Neural cell (in vitro differentiated cells): ENCODE measurements around the gene BRSK2. TPM values are rescaled to one million over a fixed set of nuclear protein-coding genes. Genes with fewer than 3 reads are reported as not detected.

Experiments used
- H2AFZ ChIP-seq: fragments of 200-600, 300-800 bp; sonication (generic), shearing (Covaris generic); 2 replicates; pipeline ENCODE4 v1.6.0; 2014; ENCODE audit warnings: low read depth, mild to moderate bottlenecking, antibody characterized with exemption, low read length, moderate library complexity
- H3F3A ChIP-seq: fragments of 200-600 bp; shearing (Covaris generic); 2 replicates; pipeline ENCODE4 v1.6.1; 2016; ENCODE audit warnings: mild to moderate bottlenecking, moderate library complexity, mixed read lengths, antibody characterized with exemption, low read length; ENCODE audit not compliant: insufficient read depth, poor library complexity, severe bottlenecking
- H3K27ac ChIP-seq: fragments of 200-600, 300-800 bp; sonication (generic), shearing (Covaris generic); 2 replicates; pipeline ENCODE4 v1.5.1; 2014; ENCODE audit warnings: mild to moderate bottlenecking, low read length, moderate library complexity
- H3K27me3 ChIP-seq: fragments of 300-800, 200-600 bp; sonication (generic), shearing (Covaris generic); 2 replicates; pipeline ENCODE4 v1.6.0; 2014; ENCODE audit warnings: mild to moderate bottlenecking, low read depth, low read length, moderate library complexity; ENCODE audit not compliant: insufficient read depth
- H3K36me3 ChIP-seq: fragments of 300-800, 200-600 bp; sonication (generic), shearing (Covaris generic); 2 replicates; pipeline ENCODE4 v1.5.1; 2014; ENCODE audit warnings: mild to moderate bottlenecking, antibody characterized with exemption, low read length, moderate library complexity; ENCODE audit not compliant: insufficient read depth
- H3K4me2 ChIP-seq: fragments of 300-800, 200-600 bp; sonication (generic), shearing (Covaris generic); 2 replicates; pipeline ENCODE4 v1.6.0; 2014; ENCODE audit warnings: mild to moderate bottlenecking, low read length
- H3K4me3 ChIP-seq: fragments of 300-800, 200-600 bp; sonication (generic), shearing (Covaris generic); 2 replicates; pipeline ENCODE4 v1.5.1; 2014; ENCODE audit warnings: mild to moderate bottlenecking, low read length, moderate library complexity
- H3K79me2 ChIP-seq: fragments of 200-600 bp; shearing (Covaris generic); replicated peaks from 2 replicates; pipeline ENCODE4 v1.6.0; 2014; ENCODE audit warnings: mild to moderate bottlenecking, low read length, moderate library complexity; ENCODE audit not compliant: insufficient read depth
- H3K9ac ChIP-seq: fragments of 300-800, 200-600 bp; sonication (generic), shearing (Covaris generic); 2 replicates; pipeline ENCODE4 v1.6.1; 2016; ENCODE audit warnings: mild to moderate bottlenecking, low read length, mixed read lengths
- H3K9me2 ChIP-seq: fragments of 200-600 bp; shearing (Covaris generic); 2 replicates; pipeline ENCODE4 v1.6.1; 2016; ENCODE audit warnings: mild to moderate bottlenecking, low read length, mixed read lengths; ENCODE audit not compliant: insufficient read depth
- H3K9me3 ChIP-seq: fragments of 200-600, 300-800 bp; sonication (generic), shearing (Covaris generic); 2 replicates; pipeline ENCODE4 v1.6.1; 2016; ENCODE audit warnings: mild to moderate bottlenecking, mixed run types, low read length, moderate library complexity, mixed read lengths
- H4K20me1 ChIP-seq: fragments of 200-600 bp; shearing (Covaris generic); 2 replicates; pipeline ENCODE4 v1.6.1; 2016; ENCODE audit warnings: mild to moderate bottlenecking, mixed run types; ENCODE audit not compliant: insufficient read depth
- EP300 ChIP-seq: fragments of 450-650 bp; conservative IDR thresholded peaks from 2 replicates; pipeline ENCODE4 v1.6.1; 2014; ENCODE audit warnings: antibody characterized with exemption, mild to moderate bottlenecking, moderate library complexity; ENCODE audit not compliant: poor library complexity, severe bottlenecking
- EZH2 ChIP-seq: fragments of 200-600, 300-800 bp; shearing (Covaris generic), sonication (generic); IDR thresholded peaks from 2 replicates; pipeline ENCODE4 v1.6.1; 2014; ENCODE audit warnings: antibody characterized with exemption, low read length, borderline replicate concordance, mild to moderate bottlenecking; ENCODE audit not compliant: insufficient read depth, poor library complexity, severe bottlenecking
- MXI1 ChIP-seq: fragments of 450-650 bp; conservative IDR thresholded peaks from 2 replicates; pipeline ENCODE4 v1.6.1; 2014; ENCODE audit warnings: antibody characterized with exemption, mild to moderate bottlenecking; ENCODE audit not compliant: poor library complexity, severe bottlenecking
- POLR2AphosphoS5 ChIP-seq: IDR thresholded peaks from 2 replicates; pipeline ENCODE4 v1.6.1; 2012
- RAD21 ChIP-seq: fragments of 450-650 bp; conservative IDR thresholded peaks from 2 replicates; pipeline ENCODE4 v1.6.1; 2014; ENCODE audit warnings: antibody characterized with exemption, mild to moderate bottlenecking, moderate library complexity
- SMC3 ChIP-seq: fragments of 450-650 bp; conservative IDR thresholded peaks from 2 replicates; pipeline ENCODE4 v1.6.1; 2014; ENCODE audit warnings: antibody characterized with exemption, mild to moderate bottlenecking, moderate library complexity; ENCODE audit not compliant: poor library complexity
- TAF1 ChIP-seq: IDR thresholded peaks from 2 replicates; pipeline ENCODE4 v1.6.1; 2012; ENCODE audit warnings: low read depth
- polyA plus RNA-seq: library from polyadenylated mRNA; depleted of rRNA; stranded (reverse); fragments of >200 nt; gene quantifications from 2 replicates; pipeline ENCODE4 v1.2.3, GENCODE V29; 2014
- TF ChIP-seq, protein P1 (sequence below): fragments of 450-650 bp; IDR thresholded peaks from 2 replicates; pipeline ENCODE4 v1.5.1; 2014; ENCODE audit warnings: antibody characterized with exemption, mild to moderate bottlenecking, moderate library complexity; ENCODE audit not compliant: poor library complexity, severe bottlenecking
- TF ChIP-seq, protein P2 (sequence below): IDR thresholded peaks from 2 replicates; pipeline ENCODE4 v1.6.1; 2012; ENCODE audit warnings: borderline replicate concordance

The BRSK2 gene
- polyA plus RNA-seq, 1 donor from 2014 or later, result 47.5 TPM

DNA sequence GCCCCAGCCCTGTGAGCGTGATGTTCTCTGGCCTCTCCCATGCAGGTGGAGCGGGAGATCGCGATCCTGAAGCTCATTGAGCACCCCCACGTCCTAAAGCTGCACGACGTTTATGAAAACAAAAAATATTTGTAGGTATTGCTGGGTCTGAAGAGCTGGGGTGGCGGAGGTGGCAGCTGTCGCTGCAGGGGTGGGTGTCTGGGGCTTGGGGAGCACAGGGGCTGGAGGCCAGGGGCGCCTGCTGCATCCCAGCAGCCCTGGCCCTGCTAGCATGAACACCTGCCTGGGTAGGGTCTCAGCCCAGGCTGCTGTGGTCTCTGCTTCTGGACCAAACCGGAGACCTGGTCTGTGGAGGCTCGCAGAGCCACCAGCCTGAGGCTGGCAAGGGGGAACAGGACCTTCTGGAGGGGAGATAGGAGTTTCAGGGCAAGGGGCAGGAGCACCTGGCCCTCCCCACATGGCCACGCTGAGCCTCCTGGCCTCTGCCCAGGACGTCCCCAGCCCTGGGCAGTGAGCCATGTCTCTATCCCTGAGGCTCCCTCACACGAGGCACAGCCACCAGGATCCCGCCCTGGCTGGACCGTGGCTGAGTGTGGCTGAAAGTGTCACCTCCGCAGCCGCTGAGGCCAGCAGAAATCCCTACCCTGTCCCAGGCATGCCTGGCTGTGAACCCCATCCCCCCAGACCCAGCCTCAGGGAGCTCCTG is 48.7 kb downstream of the BRSK2 start (continued):
- TF ChIP-seq EZH2, result no peak

DNA sequence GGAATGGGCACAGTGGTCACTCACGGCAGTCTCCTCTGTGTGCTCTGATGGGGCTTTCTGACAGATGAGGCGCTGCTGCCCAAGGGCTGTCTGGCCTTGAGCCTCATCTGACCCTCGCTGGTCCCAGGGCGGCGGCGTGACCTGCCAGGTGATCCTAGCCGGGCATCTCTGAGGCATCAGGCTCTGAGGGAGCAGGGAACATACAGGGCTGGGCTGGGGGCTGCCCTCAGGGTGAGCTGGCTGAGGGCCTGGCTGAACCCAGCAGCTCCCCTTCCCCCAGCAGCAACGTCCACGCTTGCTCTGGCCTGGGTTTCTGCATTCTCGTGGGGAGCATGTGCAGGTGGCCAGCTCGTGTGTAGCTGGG is 49.2 kb downstream of the BRSK2 start:
- no peaks in the 10 kb centered on the region for H3K9me2 ChIP-seq
- no peak overlapping the region for H3K4me2 ChIP-seq
- no peak overlapping the region for H2AFZ ChIP-seq
- no peaks in the 10 kb centered on the region for H3K79me2 ChIP-seq
- H4K20me1 ChIP-seq, result peaks cover 4% of the 10 kb centered on the region
- TF ChIP-seq POLR2AphosphoS5 (no peak), TAF1 (no peak), RAD21 (no peak), SMC3 (no peak), MXI1 (no peak), EZH2 (no peak), EP300 (no peak)
- TF ChIP-seq, protein P1, sequence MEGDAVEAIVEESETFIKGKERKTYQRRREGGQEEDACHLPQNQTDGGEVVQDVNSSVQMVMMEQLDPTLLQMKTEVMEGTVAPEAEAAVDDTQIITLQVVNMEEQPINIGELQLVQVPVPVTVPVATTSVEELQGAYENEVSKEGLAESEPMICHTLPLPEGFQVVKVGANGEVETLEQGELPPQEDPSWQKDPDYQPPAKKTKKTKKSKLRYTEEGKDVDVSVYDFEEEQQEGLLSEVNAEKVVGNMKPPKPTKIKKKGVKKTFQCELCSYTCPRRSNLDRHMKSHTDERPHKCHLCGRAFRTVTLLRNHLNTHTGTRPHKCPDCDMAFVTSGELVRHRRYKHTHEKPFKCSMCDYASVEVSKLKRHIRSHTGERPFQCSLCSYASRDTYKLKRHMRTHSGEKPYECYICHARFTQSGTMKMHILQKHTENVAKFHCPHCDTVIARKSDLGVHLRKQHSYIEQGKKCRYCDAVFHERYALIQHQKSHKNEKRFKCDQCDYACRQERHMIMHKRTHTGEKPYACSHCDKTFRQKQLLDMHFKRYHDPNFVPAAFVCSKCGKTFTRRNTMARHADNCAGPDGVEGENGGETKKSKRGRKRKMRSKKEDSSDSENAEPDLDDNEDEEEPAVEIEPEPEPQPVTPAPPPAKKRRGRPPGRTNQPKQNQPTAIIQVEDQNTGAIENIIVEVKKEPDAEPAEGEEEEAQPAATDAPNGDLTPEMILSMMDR, result no peak
- TF ChIP-seq, protein P2, sequence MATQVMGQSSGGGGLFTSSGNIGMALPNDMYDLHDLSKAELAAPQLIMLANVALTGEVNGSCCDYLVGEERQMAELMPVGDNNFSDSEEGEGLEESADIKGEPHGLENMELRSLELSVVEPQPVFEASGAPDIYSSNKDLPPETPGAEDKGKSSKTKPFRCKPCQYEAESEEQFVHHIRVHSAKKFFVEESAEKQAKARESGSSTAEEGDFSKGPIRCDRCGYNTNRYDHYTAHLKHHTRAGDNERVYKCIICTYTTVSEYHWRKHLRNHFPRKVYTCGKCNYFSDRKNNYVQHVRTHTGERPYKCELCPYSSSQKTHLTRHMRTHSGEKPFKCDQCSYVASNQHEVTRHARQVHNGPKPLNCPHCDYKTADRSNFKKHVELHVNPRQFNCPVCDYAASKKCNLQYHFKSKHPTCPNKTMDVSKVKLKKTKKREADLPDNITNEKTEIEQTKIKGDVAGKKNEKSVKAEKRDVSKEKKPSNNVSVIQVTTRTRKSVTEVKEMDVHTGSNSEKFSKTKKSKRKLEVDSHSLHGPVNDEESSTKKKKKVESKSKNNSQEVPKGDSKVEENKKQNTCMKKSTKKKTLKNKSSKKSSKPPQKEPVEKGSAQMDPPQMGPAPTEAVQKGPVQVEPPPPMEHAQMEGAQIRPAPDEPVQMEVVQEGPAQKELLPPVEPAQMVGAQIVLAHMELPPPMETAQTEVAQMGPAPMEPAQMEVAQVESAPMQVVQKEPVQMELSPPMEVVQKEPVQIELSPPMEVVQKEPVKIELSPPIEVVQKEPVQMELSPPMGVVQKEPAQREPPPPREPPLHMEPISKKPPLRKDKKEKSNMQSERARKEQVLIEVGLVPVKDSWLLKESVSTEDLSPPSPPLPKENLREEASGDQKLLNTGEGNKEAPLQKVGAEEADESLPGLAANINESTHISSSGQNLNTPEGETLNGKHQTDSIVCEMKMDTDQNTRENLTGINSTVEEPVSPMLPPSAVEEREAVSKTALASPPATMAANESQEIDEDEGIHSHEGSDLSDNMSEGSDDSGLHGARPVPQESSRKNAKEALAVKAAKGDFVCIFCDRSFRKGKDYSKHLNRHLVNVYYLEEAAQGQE, result no peak
- no peaks in the 10 kb centered on the region for H3K27me3 ChIP-seq
- H3K27ac ChIP-seq, result no peak overlapping the region
- H3K9me3 ChIP-seq, result no peaks in the 10 kb centered on the region
- H3F3A ChIP-seq, result no peaks in the 10 kb centered on the region
- H3K4me3 ChIP-seq, result no peak overlapping the region
- no peak overlapping the region for H3K9ac ChIP-seq
- H3K36me3 ChIP-seq, result no peaks in the 10 kb centered on the region

DNA sequence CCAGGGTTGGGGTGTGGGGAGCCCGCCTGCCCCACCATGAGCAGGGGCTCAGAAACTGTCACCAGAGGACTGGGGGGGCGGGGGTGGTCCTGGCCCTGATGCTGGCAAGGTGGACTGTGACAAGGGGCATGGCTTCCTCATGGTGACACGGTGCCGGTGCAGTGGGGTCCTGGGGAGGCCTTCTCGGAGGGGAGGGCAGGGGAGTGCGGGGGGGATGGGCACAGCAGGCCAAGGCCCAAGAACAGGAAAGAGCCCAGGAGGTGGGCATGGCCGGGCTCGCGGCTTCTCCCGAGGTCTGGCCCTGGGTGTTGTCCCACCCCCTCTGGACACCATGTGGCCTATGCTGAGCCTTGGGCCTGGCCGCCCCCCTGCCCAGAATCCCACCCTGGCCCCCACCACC is 49.6 kb downstream of the BRSK2 start:
- no peak overlapping the region for H3K4me3 ChIP-seq
- no peak overlapping the region for H3K27ac ChIP-seq
- H3K27me3 ChIP-seq, result no peaks in the 10 kb centered on the region
- no peaks in the 10 kb centered on the region for H3K9me2 ChIP-seq
- no peak overlapping the region for H3K9ac ChIP-seq
- H3K9me3 ChIP-seq, result no peaks in the 10 kb centered on the region
- H3F3A ChIP-seq, result no peaks in the 10 kb centered on the region
- no peaks in the 10 kb centered on the region for H3K79me2 ChIP-seq
- no peak for TF ChIP-seq RAD21
- TF ChIP-seq MXI1, result no peak
- TF ChIP-seq POLR2AphosphoS5, result no peak
- TF ChIP-seq EP300, result no peak
- no peak for TF ChIP-seq SMC3
- TF ChIP-seq EZH2, result no peak
- TF ChIP-seq, protein P1, result no peak
- TF ChIP-seq, protein P2, result no peak
- TF ChIP-seq TAF1, result no peak
- no peaks in the 10 kb centered on the region for H3K36me3 ChIP-seq
- H3K4me2 ChIP-seq, result no peak overlapping the region
- H2AFZ ChIP-seq, result no peak overlapping the region
- peaks cover 4% of the 10 kb centered on the region for H4K20me1 ChIP-seq
